ENCODE data around the gene SPI1.

The SPI1 gene

GRCh38 chr11:47340010-47340409, 38.3 kb downstream of the SPI1 start:
- TF ChIP-seq TEAD4 (IDR thresholded peaks at IDR 0.05) (no peak), CEBPB (IDR thresholded peaks at IDR 0.05) (no peak), YY1 (IDR thresholded peaks at IDR 0.05; ENCODE audit: low read depth) (no peak)

- TF ChIP-seq NFIC (IDR thresholded peaks at IDR 0.05) (no peak), EP300 (IDR thresholded peaks at IDR 0.05; ENCODE audit: borderline replicate concordance) (no peak), TAF1 (IDR thresholded peaks at IDR 0.05; ENCODE audit: low read depth) (no peak)
These were observed 39.7 kb downstream of the SPI1 start for GRCh38 chr11:47338396-47339241.

GRCh38 chr11:47337229-47337924, 41.0 kb downstream of the SPI1 start:
- no peak for TF ChIP-seq USF1 (IDR thresholded peaks at IDR 0.05)
- TF ChIP-seq NFIC (IDR thresholded peaks at IDR 0.05) = no peak
- TF ChIP-seq FOXM1 (IDR thresholded peaks at IDR 0.05; ENCODE audit: borderline replicate concordance, low read depth) = no peak
- TF ChIP-seq CEBPB (IDR thresholded peaks at IDR 0.05) = no peak
- no peak for TF ChIP-seq CREB1 (IDR thresholded peaks at IDR 0.05; ENCODE audit: low read depth)
- no peak for TF ChIP-seq TCF12 (IDR thresholded peaks at IDR 0.05; ENCODE audit: low read depth)
- no peak for TF ChIP-seq MAX (IDR thresholded peaks at IDR 0.05)
- TF ChIP-seq REST (IDR thresholded peaks at IDR 0.05; ENCODE audit: low read depth) = no peak
- TF ChIP-seq YY1 (IDR thresholded peaks at IDR 0.05; ENCODE audit: low read depth) = no peak
- no peak for TF ChIP-seq TEAD4 (IDR thresholded peaks at IDR 0.05)
- TF ChIP-seq TAF1 (IDR thresholded peaks at IDR 0.05; ENCODE audit: low read depth) = no peak
- TF ChIP-seq EP300 (IDR thresholded peaks at IDR 0.05; ENCODE audit: borderline replicate concordance) = no peak
- no peak for TF ChIP-seq ZBTB7A (IDR thresholded peaks at IDR 0.05; ENCODE audit: low read depth)
- no peak for TF ChIP-seq RAD21 (IDR thresholded peaks at IDR 0.05; ENCODE audit: low read depth)
- TF ChIP-seq EGR1 (IDR thresholded peaks at IDR 0.05) = no peak

GRCh38 chr11:47336595-47336994, 41.8 kb downstream of the SPI1 start:
- TF ChIP-seq NFIC (IDR thresholded peaks at IDR 0.05) (no peak), ZBTB7A (IDR thresholded peaks at IDR 0.05; ENCODE audit: low read depth) (no peak), EP300 (IDR thresholded peaks at IDR 0.05; ENCODE audit: borderline replicate concordance) (no peak)

- no peak for TF ChIP-seq TCF12 (IDR thresholded peaks at IDR 0.05; ENCODE audit: low read depth)
These were observed 42.6 kb downstream of the SPI1 start for GRCh38 chr11:47335733-47336132.

GRCh38 chr11:47333886-47334443, 44.4 kb downstream of the SPI1 start:
- TF ChIP-seq TCF12 (IDR thresholded peaks at IDR 0.05; ENCODE audit: low read depth) = no peak
- no peak for TF ChIP-seq CEBPB (IDR thresholded peaks at IDR 0.05)
- TF ChIP-seq RAD21 (IDR thresholded peaks at IDR 0.05; ENCODE audit: low read depth) = no peak
- no peak for TF ChIP-seq FOXM1 (IDR thresholded peaks at IDR 0.05; ENCODE audit: borderline replicate concordance, low read depth)
- no peak for TF ChIP-seq YY1 (IDR thresholded peaks at IDR 0.05; ENCODE audit: low read depth)
- no peak for TF ChIP-seq EP300 (IDR thresholded peaks at IDR 0.05; ENCODE audit: borderline replicate concordance)
- no peak for TF ChIP-seq TAF1 (IDR thresholded peaks at IDR 0.05; ENCODE audit: low read depth)
- no peak for TF ChIP-seq NFIC (IDR thresholded peaks at IDR 0.05)
- TF ChIP-seq TEAD4 (IDR thresholded peaks at IDR 0.05) = no peak
- TF ChIP-seq USF1 (IDR thresholded peaks at IDR 0.05) = no peak
- no peak for TF ChIP-seq ZBTB7A (IDR thresholded peaks at IDR 0.05; ENCODE audit: low read depth)
- TF ChIP-seq MAX (IDR thresholded peaks at IDR 0.05) = no peak
- TF ChIP-seq REST (IDR thresholded peaks at IDR 0.05; ENCODE audit: low read depth) = no peak
- TF ChIP-seq CREB1 (IDR thresholded peaks at IDR 0.05; ENCODE audit: low read depth) = no peak

Measured in Ishikawa (cell line).